SU-DHL-6 (cell line): ENCODE data around the gene MECR.

Source experiments
- H2AFZ ChIP-seq: fragments of 200-600 bp; sonication (generic); 2 replicates; pipeline ENCODE4 v1.6.1; 2014; ENCODE audit warnings: low read depth, mild to moderate bottlenecking, moderate library complexity, mixed read lengths, antibody characterized with exemption, low read length; ENCODE audit not compliant: severe bottlenecking
- H3F3A ChIP-seq: fragments of 200-600 bp; shearing (Covaris generic); 2 replicates; pipeline ENCODE4 v1.6.0; 2016; ENCODE audit warnings: antibody characterized with exemption, mild to moderate bottlenecking; ENCODE audit not compliant: insufficient read depth
- H3K27ac ChIP-seq: fragments of 200-600 bp; sonication (generic); 2 replicates; pipeline ENCODE4 v1.5.1; 2016; ENCODE audit warnings: low read depth, mild to moderate bottlenecking, low read length, moderate library complexity, mixed read lengths
- H3K27me3 ChIP-seq: fragments of 200-600 bp; sonication (generic), shearing (Covaris generic); 2 replicates; pipeline ENCODE4 v1.6.0; 2014; ENCODE audit warnings: mild to moderate bottlenecking, low read length
- H3K36me3 ChIP-seq: fragments of 200-600 bp; sonication (generic); 2 replicates; pipeline ENCODE4 v1.6.1; 2014; ENCODE audit warnings: mild to moderate bottlenecking, low read length, mixed read lengths
- H3K4me2 ChIP-seq: fragments of 300-600, 200-600 bp; shearing (Covaris generic), sonication (generic); 2 replicates; pipeline ENCODE4 v1.6.0; 2014; ENCODE audit warnings: low read length, low read depth, mild to moderate bottlenecking; ENCODE audit not compliant: poor library complexity, severe bottlenecking
- H3K4me3 ChIP-seq: fragments of 200-600 bp; sonication (generic); 2 replicates; pipeline ENCODE4 v1.5.1; 2014; ENCODE audit warnings: antibody characterized with exemption, low read length, mild to moderate bottlenecking, mixed read lengths; ENCODE audit not compliant: insufficient read depth, poor library complexity, severe bottlenecking
- H3K79me2 ChIP-seq: fragments of 200-600 bp; sonication (generic); 2 replicates; pipeline ENCODE4 v1.6.1; 2014; ENCODE audit warnings: mild to moderate bottlenecking, low read length, moderate library complexity; ENCODE audit not compliant: insufficient read depth
- H3K9ac ChIP-seq: fragments of 200-600 bp; sonication (generic); 2 replicates; pipeline ENCODE4 v1.7.0; 2014; ENCODE audit warnings: mild to moderate bottlenecking, low read length
- H3K9me2 ChIP-seq: fragments of 200-600 bp; sonication (generic); replicated peaks from 2 replicates; pipeline ENCODE4 v1.6.1; 2014; ENCODE audit warnings: low read length; ENCODE audit not compliant: insufficient read depth
- H3K9me3 ChIP-seq: fragments of 200-600 bp; sonication (generic); 2 replicates; pipeline ENCODE4 v1.6.1; 2014; ENCODE audit warnings: low read length, mixed read lengths; ENCODE audit not compliant: insufficient read depth
- H4K20me1 ChIP-seq: fragments of 200-600 bp; sonication (generic); 2 replicates; pipeline ENCODE4 v1.6.1; 2014; ENCODE audit warnings: low read depth, mild to moderate bottlenecking, antibody characterized with exemption, low read length, moderate library complexity, mixed read lengths
- CTCF ChIP-seq: fragments of 200-600 bp; sonication (generic); IDR thresholded peaks from one replicate; pipeline ENCODE4 v1.5.1; 2017; ENCODE audit warnings: antibody characterized with exemption, mild to moderate bottlenecking, low read length, moderate library complexity; ENCODE audit not compliant: insufficient read depth, poor library complexity, severe bottlenecking
- EZH2phosphoT487 ChIP-seq: fragments of 200-600 bp; sonication (generic), shearing (Covaris generic); conservative IDR thresholded peaks from 2 replicates; pipeline ENCODE4 v1.6.1; 2018; ENCODE audit warnings: mild to moderate bottlenecking, antibody characterized with exemption, low read length, moderate library complexity, mixed read lengths

The MECR gene

GRCh38 chr1:29211086-29212030, 19.4 kb downstream of the MECR start:
- Histone ChIP-seq H3K27me3 (no peaks in the 10 kb centered on the region), H3K9me3 (no peaks in the 10 kb centered on the region), H3K9me2 (no peaks in the 10 kb centered on the region), H3K36me3 (no peaks in the 10 kb centered on the region), H2AFZ (no peak overlapping the region), H3K4me2 (no peak overlapping the region), H4K20me1 (no peaks in the 10 kb centered on the region), H3F3A (no peaks in the 10 kb centered on the region), H3K79me2 (no peaks in the 10 kb centered on the region), H3K27ac (no peak overlapping the region), H3K4me3 (no peak overlapping the region), H3K9ac (no peak overlapping the region)
- TF ChIP-seq EZH2phosphoT487 (no peak), CTCF (no peak)

GRCh38 chr1:29210278-29211085, 20.3 kb downstream of the MECR start:
- Histone ChIP-seq H3K9ac (no peak overlapping the region), H3K79me2 (no peaks in the 10 kb centered on the region), H3F3A (no peaks in the 10 kb centered on the region), H3K4me2 (no peak overlapping the region), H3K4me3 (no peak overlapping the region), H3K27ac (no peak overlapping the region), H3K36me3 (no peaks in the 10 kb centered on the region), H3K9me2 (no peaks in the 10 kb centered on the region), H3K9me3 (no peaks in the 10 kb centered on the region), H4K20me1 (no peaks in the 10 kb centered on the region), H2AFZ (no peak overlapping the region), H3K27me3 (no peaks in the 10 kb centered on the region)
- TF ChIP-seq EZH2phosphoT487 (no peak), CTCF (no peak)

GRCh38 chr1:29209173-29209572, 21.6 kb downstream of the MECR start:
- H3K36me3 ChIP-seq = no peaks in the 10 kb centered on the region
- no peak for TF ChIP-seq EZH2phosphoT487
- TF ChIP-seq CTCF = no peak

More at GRCh38 chr1:29209173-29209572, 21.6 kb downstream of the MECR start:
- Histone ChIP-seq H3K4me3 (no peak overlapping the region), H3K79me2 (no peaks in the 10 kb centered on the region), H3K27ac (no peak overlapping the region), H2AFZ (no peak overlapping the region), H3K9me2 (no peaks in the 10 kb centered on the region), H4K20me1 (no peaks in the 10 kb centered on the region), H3K9ac (no peak overlapping the region), H3F3A (no peaks in the 10 kb centered on the region), H3K4me2 (no peak overlapping the region), H3K27me3 (no peaks in the 10 kb centered on the region), H3K9me3 (no peaks in the 10 kb centered on the region)
